NCI-H460 (cell line): ENCODE results near the gene THBS3. TPM values are rescaled to one million over a fixed set of nuclear protein-coding genes. Genes with fewer than 3 reads are reported as not detected.
"Not testable (repeated sequence)": the region's sequence is repeated elsewhere in the genome, so short reads cannot be mapped to it uniquely, and the experiment has no call there.

ENCODE experiments used
- DNase-seq: peaks from one replicate; pipeline ENCODE4 v3.0.0-alpha.2; 2016; ENCODE audit warnings: low read depth; ENCODE audit errors: extremely low read depth
- small RNA-seq, 2 experiments: library from RNA; depleted of rRNA; stranded (forward); fragments of <200 nt; gene quantifications; one replicate each; pipeline ENCODE3, GENCODE V24; 2014
- total RNA-seq: library from RNA; depleted of rRNA; stranded (reverse); fragments of >200 nt; shearing (Covaris generic); gene quantifications from 2 replicates; pipeline ENCODE4 v1.2.3, GENCODE V29; 2014; rRNA removed

THBS3 gene
- total RNA-seq, 1 experiment from 2014 or later, result 19.5 TPM

DNA sequence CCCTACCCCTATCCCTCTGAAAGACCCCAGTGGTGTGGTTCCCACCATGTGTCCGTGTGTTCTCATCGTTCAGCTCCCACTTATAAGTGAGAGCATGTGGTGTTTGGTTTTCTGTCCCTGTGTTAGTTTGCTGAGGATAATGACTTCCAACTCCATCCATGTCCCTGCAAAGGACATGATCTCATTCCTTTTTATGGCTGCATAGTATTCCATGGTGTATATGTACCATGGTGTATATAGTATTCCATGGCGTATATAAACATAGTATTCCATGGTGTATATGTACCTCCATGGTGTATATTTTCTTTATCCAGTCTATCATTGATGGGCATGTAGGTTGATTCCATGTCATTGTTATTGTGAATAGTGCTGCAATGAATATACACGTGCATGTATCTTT is 43.9 kb downstream of the THBS3 start:
- DNase-seq, result not testable (repeated sequence)

- not testable (repeated sequence) for DNase-seq
These were observed 45.1 kb downstream of the THBS3 start for GRCh38 chr1:155162631-155163030.

- DNase-seq, result no peak
These were observed 47.6 kb downstream of the THBS3 start for GRCh38 chr1:155160128-155160527.

DNA sequence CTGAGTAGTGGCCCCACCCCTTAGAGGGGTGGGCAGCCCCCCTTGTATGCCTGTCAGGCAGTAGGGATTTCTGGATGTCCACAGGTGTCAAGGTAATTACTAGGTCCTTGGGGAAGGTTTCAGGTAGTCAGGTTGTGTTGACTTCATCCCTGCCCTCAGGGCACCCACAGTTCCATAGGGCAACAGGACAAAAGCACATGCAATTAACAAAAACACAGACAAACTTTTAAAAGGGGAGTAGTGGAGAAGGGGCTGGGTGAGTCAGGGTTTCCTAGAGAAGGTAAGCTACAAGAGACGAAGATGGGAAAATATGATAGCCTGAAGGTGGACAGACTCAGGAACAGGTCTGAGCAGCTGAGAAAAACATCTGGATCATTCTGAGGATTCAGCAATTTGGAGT is 48.7 kb downstream of the THBS3 start:
- no peak for DNase-seq

DNA sequence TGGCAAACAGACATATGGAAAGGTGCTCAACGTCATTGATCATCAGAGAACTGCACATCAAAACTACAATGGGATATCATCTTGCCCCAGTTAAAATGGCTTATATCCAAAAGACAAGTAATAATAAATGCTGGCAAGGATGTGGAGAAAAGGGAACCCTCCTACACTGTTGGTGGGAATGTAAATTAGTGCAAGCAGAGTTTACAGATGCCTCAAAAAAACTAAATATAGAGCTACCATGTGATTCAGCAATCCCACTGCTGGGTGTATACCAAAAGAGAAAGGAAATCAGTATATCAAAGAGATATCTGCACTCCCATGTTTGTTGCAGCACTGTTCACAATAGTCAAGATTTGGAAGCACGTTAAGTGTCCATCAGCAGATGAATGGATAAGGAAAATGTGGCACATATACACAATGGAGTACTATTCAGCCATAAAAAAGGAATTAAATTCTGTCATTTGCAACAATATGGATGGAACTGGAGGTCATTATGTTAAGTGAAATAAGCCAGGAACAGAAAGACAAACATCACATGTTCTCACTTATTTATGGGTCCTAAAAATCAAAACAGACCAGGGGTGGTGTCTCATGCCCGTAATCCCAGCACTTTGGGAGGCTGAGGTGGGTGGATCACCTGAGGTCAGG is 51.6 kb downstream of the THBS3 start:
- not testable (repeated sequence) for DNase-seq

Small RNA genes within 50 kb of the gene (small RNA-seq; reads per million reads assigned to genes)
- 0 reads per million in 2 experiments for gene HMGN2P18

Other genes with a start within 250 kb of the THBS3 start
- 33.5 and 34.0 TPM in 2 replicates for gene PYGO2, start 246.1 kb downstream of the THBS3 start, total RNA-seq
- 382 and 411 TPM in 2 replicates for gene SHC1, start 237.2 kb downstream of the THBS3 start, total RNA-seq
- gene CKS1B, start 233.2 kb downstream of the THBS3 start, total RNA-seq, result 585 and 634 TPM in 2 replicates
- gene FLAD1, start 224.6 kb downstream of the THBS3 start, total RNA-seq, result 60.4 and 68.0 TPM in 2 replicates
- gene LENEP, start 214.3 kb downstream of the THBS3 start, total RNA-seq, result 0.84 TPM in 1 of 2 replicates, not detected in the other
- gene ZBTB7B, start 205.1 kb downstream of the THBS3 start, total RNA-seq, result 52.8 and 68.3 TPM in 2 replicates
- gene DCST2, start 174.1 kb downstream of the THBS3 start, total RNA-seq, result 0.45 and 1.6 TPM in 2 replicates
- gene DCST1, start 174.1 kb downstream of the THBS3 start, total RNA-seq, result not detected in 2 replicates
- gene ADAM15, start 156.6 kb downstream of the THBS3 start, total RNA-seq, result 216 and 231 TPM in 2 replicates
- gene EFNA4, start 144.2 kb downstream of the THBS3 start, total RNA-seq, result 12.1 TPM in 2 replicates
- gene EFNA3, start 129.1 kb downstream of the THBS3 start, total RNA-seq, result 10.1 and 12.6 TPM in 2 replicates
- 18.1 and 22.3 TPM in 2 replicates for gene EFNA1, start 80.0 kb downstream of the THBS3 start, total RNA-seq
- gene SLC50A1, start 72.0 kb downstream of the THBS3 start, total RNA-seq, result 49.7 and 53.4 TPM in 2 replicates
- gene DPM3, start 67.4 kb downstream of the THBS3 start, total RNA-seq, result 49.8 and 50.9 TPM in 2 replicates
- 454 and 476 TPM in 2 replicates for gene KRTCAP2, start 34.6 kb downstream of the THBS3 start, total RNA-seq
- gene TRIM46, start 34.0 kb downstream of the THBS3 start, total RNA-seq, result 0.27 and 0.43 TPM in 2 replicates
- gene MTX1, start 798 bp upstream of the THBS3 start, total RNA-seq, result 69.7 and 72.8 TPM in 2 replicates
- 12.6 and 16.6 TPM in 2 replicates for gene ENTREP3, start 47.6 kb upstream of the THBS3 start, total RNA-seq
- 116 and 121 TPM in 2 replicates for gene SCAMP3, start 54.5 kb upstream of the THBS3 start, total RNA-seq
- 37.3 and 48.3 TPM in 2 replicates for gene CLK2, start 65.6 kb upstream of the THBS3 start, total RNA-seq
- 1.4 and 1.6 TPM in 2 replicates for gene HCN3, start 69.6 kb upstream of the THBS3 start, total RNA-seq
- not detected in 2 replicates for gene PKLR, start 93.5 kb upstream of the THBS3 start, total RNA-seq
- gene FDPS, start 101.0 kb upstream of the THBS3 start, total RNA-seq, result 124 and 142 TPM in 2 replicates
- 80.4 and 86.6 TPM in 2 replicates for gene RUSC1, start 113.0 kb upstream of the THBS3 start, total RNA-seq